Spleen (tissue), 11 donors: ENCODE results near the gene ZBTB7B. TPM values are rescaled to one million over a fixed set of nuclear protein-coding genes. Genes with fewer than 3 reads are reported as not detected.

Experiments used
- DNase-seq: peaks from one replicate; pipeline ENCODE4 v3.0.0-alpha.2; 2020
- H3K27ac ChIP-seq, 8 donors: fragments of 200-600 bp; sonication (generic) in 7 of 8; 1 replicate in 4 of 8; 2 replicates in 4 of 8; pipeline versions ENCODE4 v1.5.0 to v1.8.0; 2016 to 2021; ENCODE audit warnings: inconsistent platforms in 4 of 8, mild to moderate bottlenecking in 4 of 8, moderate library complexity in 1 of 8
- H3K27me3 ChIP-seq, 7 donors: fragments of 200-600 bp; sonication (generic) in 6 of 7; replicated peaks in 1 of 7; 1 replicate in 4 of 7; 2 replicates in 3 of 7; pipeline versions ENCODE4 v1.5.0 to v1.8.0; 2016 to 2021; ENCODE audit warnings: inconsistent platforms in 3 of 7, mild to moderate bottlenecking in 1 of 7
- H3K36me3 ChIP-seq, 6 donors: fragments of 200-600 bp; sonication (generic) in 5 of 6; 1 replicate in 4 of 6; 2 replicates in 2 of 6; pipeline versions ENCODE4 v1.5.0 to v1.8.0; 2016 to 2021; ENCODE audit warnings: inconsistent platforms in 2 of 6
- H3K4me1 ChIP-seq, 6 donors: fragments of 200-600 bp; sonication (generic) in 5 of 6; 1 replicate in 3 of 6; 2 replicates in 3 of 6; pipeline versions ENCODE4 v1.5.0 to v1.8.0; 2016 to 2021; ENCODE audit warnings: inconsistent platforms in 3 of 6
- H3K4me3 ChIP-seq, 8 donors: fragments of 200-600 bp; sonication (generic) in 7 of 8; 1 replicate in 4 of 8; 2 replicates in 4 of 8; pipeline versions ENCODE4 v1.5.0 to v1.8.0; 2016 to 2021; ENCODE audit warnings: inconsistent platforms in 4 of 8, mild to moderate bottlenecking in 4 of 8, moderate library complexity in 2 of 8
- H3K9me3 ChIP-seq, 8 donors: fragments of 200-600 bp; sonication (generic) in 7 of 8; 1 replicate in 4 of 8; 2 replicates in 4 of 8; pipeline versions ENCODE4 v1.5.0 to v1.8.0; 2016 to 2021; ENCODE audit warnings: inconsistent platforms in 4 of 8
- CTCF ChIP-seq, 11 experiments: fragments of 200-600 bp in 7 of 11; fragments of 450-650 bp in 4 of 11; sonication (generic) in 4 of 11; IDR thresholded peaks in 8 of 11; conservative IDR thresholded peaks in 3 of 11; 1 replicate in 7 of 11; 2 replicates in 4 of 11; pipeline versions ENCODE4 v1.4.0 to v1.8.0; 2016 to 2021; ENCODE audit warnings: antibody characterized with exemption in 11 of 11, inconsistent platforms in 4 of 11, mild to moderate bottlenecking in 1 of 11
- POLR2A ChIP-seq, 3 donors: fragments of 450-650 bp; IDR thresholded peaks; one replicate each; pipeline ENCODE4 v1.5.1; 2017; ENCODE audit warnings: antibody characterized with exemption in 3 of 3, mild to moderate bottlenecking in 1 of 3
- POLR2AphosphoS5 ChIP-seq, 3 donors: sonication (generic); formaldehyde crosslinking; IDR thresholded peaks; one replicate each; pipeline ENCODE4 v1.5.1; 2017; ENCODE audit warnings: antibody characterized with exemption in 3 of 3
- WGBS, 5 donors: extraction: QIAGEN DNeasy Blood & Tissue Kit in 3 of 5; methylation state at CpG; one replicate each; pipeline versions ENCODE4 v1.1.5 to v1.1.7; 2013 to 2018; 5-methylcytosine and 5-hydroxymethylcytosine counted together
- intact Hi-C: fragments of 100-400 bp; cut with DNase I; formaldehyde crosslinking; loops from one replicate; pipeline ENCODE4 v1.15.0; 2023; ENCODE audit warnings: low total_unique reads
- polyA plus RNA-seq, 3 donors: library from polyadenylated mRNA; stranded (reverse); fragments of 200-250 nt; gene quantifications; one replicate each; pipeline ENCODE4 v1.2.1, GENCODE V29; 2013
- total RNA-seq, 7 donors: library from RNA; depleted of rRNA in 3 of 7; stranded (reverse); fragments of >200 nt in 3 of 7; fragmentation: NEBNext Ultra II Directional in 4 of 7; extraction: Animal tissue kit (Norgen Biotek cat#: 25700) in 4 of 7; gene quantifications; one replicate each; pipeline versions ENCODE4 v1.1.0 to v1.2.1, GENCODE V29; 2016 to 2021
- donor health status: healthy with polysubstance abuse.
- donor health status: DM: no; HTN: no; CAD: no; lungs with moderate emphysema.
- donor health status: DM: no; HTN: no; CAD: no.
- donor health status: Bipolar disorder and iron deficiency.
- donor health status: healthy.
- donor health status: DM: no; HTN: no; CAD: no.
- donor health status: DM: yes; HTN: yes; CAD: no.

Gene ZBTB7B
- total and polyA plus RNA-seq, 10 donors: 11.1 to 88.9 (median 57.5) TPM

- intact Hi-C loops: no loop called here
- Histone ChIP-seq H3K4me3 (no peak overlapping the region), H3K36me3 (no peaks in the 10 kb centered on the region), H3K27me3 (no peaks in the 10 kb centered on the region), H3K4me1 (peaks cover 0 to 10% (median 0%) of the 10 kb centered on the region in 6 donors), H3K27ac (no peak overlapping the region), H3K9me3 (no peaks in the 10 kb centered on the region)
- TF ChIP-seq POLR2AphosphoS5 (IDR thresholded peaks at IDR 0.05): no peak
- TF ChIP-seq POLR2A (IDR thresholded peaks at IDR 0.05): no peak
- TF ChIP-seq CTCF (IDR thresholded peaks at IDR 0.05 in 8 of 11, conservative IDR thresholded peaks at IDR 0.05 in 3 of 11): no peak
- 80 to 93% (median 87%) methylated on average over 9 to 15 of the region's 15 CpGs for WGBS, 5 donors
- DNase-seq: no peak
Measured at GRCh38 chr1:155030243-155030795, 27.7 kb downstream of the ZBTB7B start.

GRCh38 chr1:155030899-155031298, 28.3 kb downstream of the ZBTB7B start:
- no peak for TF ChIP-seq CTCF (IDR thresholded peaks at IDR 0.05 in 8 of 11, conservative IDR thresholded peaks at IDR 0.05 in 3 of 11)
- TF ChIP-seq POLR2A (IDR thresholded peaks at IDR 0.05): no peak
- TF ChIP-seq POLR2AphosphoS5 (IDR thresholded peaks at IDR 0.05): no peak
- DNase-seq: no peak
- peaks cover 0 to 10% (median 0%) of the 10 kb centered on the region in 6 donors for H3K4me1 ChIP-seq
- no peak overlapping the region for H3K4me3 ChIP-seq
- H3K9me3 ChIP-seq: no peaks in the 10 kb centered on the region
- WGBS, 5 donors: 76 to 93% (median 84%) methylated on average over 9 to 11 of the region's 11 CpGs
- H3K27me3 ChIP-seq: no peaks in the 10 kb centered on the region
- intact Hi-C loops: no loop called here
- no peak overlapping the region for H3K27ac ChIP-seq
- H3K36me3 ChIP-seq: no peaks in the 10 kb centered on the region

- no peak overlapping the region for H3K27ac ChIP-seq
- no peak for DNase-seq
- H3K36me3 ChIP-seq: no peaks in the 10 kb centered on the region
- peaks cover 0 to 2% (median 0%) of the 10 kb centered on the region in 7 donors for H3K27me3 ChIP-seq
- H3K4me3 ChIP-seq: no peak overlapping the region
- intact Hi-C loops: no loop called here
- H3K9me3 ChIP-seq: no peaks in the 10 kb centered on the region
- WGBS, 5 donors: 87 to 91% (median 88%) methylated on average over 12 of the region's 12 CpGs
- no peak for TF ChIP-seq POLR2A (IDR thresholded peaks at IDR 0.05)
- TF ChIP-seq CTCF (IDR thresholded peaks at IDR 0.05 in 8 of 11, conservative IDR thresholded peaks at IDR 0.05 in 3 of 11): no peak
- no peak for TF ChIP-seq POLR2AphosphoS5 (IDR thresholded peaks at IDR 0.05)
- H3K4me1 ChIP-seq: peaks cover 0 to 19% (median 0%) of the 10 kb centered on the region in 6 donors
Measured at GRCh38 chr1:155032886-155033285, 30.3 kb downstream of the ZBTB7B start.

- Histone ChIP-seq H3K9me3 (no peaks in the 10 kb centered on the region), H3K4me1 (peaks cover 0 to 19% (median 0%) of the 10 kb centered on the region in 6 donors), H3K27ac (no peak within 1 kb of the TSS), H3K4me3 (no peak within 1 kb of the TSS), H3K36me3 (no peaks in the 10 kb centered on the region), H3K27me3 (peaks cover 0 to 5% (median 0%) of the 10 kb centered on the region in 7 donors)
- TF ChIP-seq CTCF (IDR thresholded peaks at IDR 0.05 in 8 of 11, conservative IDR thresholded peaks at IDR 0.05 in 3 of 11): no peak
- TF ChIP-seq POLR2AphosphoS5 (IDR thresholded peaks at IDR 0.05): no peak
- TF ChIP-seq POLR2A (IDR thresholded peaks at IDR 0.05): no peak
- intact Hi-C loops: no loop called here
- no peak for DNase-seq
- WGBS, 5 donors: 88 to 100% (median 95%) methylated on average over 9 of the region's 9 CpGs
Measured at GRCh38 chr1:155033524-155033923, 30.9 kb downstream of the ZBTB7B start, which contains the start of the genes DCST1 and DCST2. TSS of gene DCST1 (plus strand) at chr1:155033824. CDS start at chr1:155034037, 213 bp downstream. TSS of gene DCST2 (minus strand) at chr1:155033781. CDS start at chr1:155033701, 80 bp downstream.
